ENCODE measurements around the gene CPSF4L.

The CPSF4L gene

GRCh38 chr17:73248532-73248931, 13.1 kb downstream of the CPSF4L start:
- peaks cover 2% of the 10 kb centered on the region for H3K36me3 ChIP-seq (ENCODE audit: control insufficient read depth, insufficient read depth, low read length)
- no peak for TF ChIP-seq CTCF (IDR thresholded peaks at IDR 0.05; ENCODE audit: insufficient read depth, low read length, poor library complexity, severe bottlenecking)
- H3K4me3 ChIP-seq (replicated peaks; ENCODE audit: low read depth, low read length): no peak overlapping the region
- no peak for DNase-seq (ENCODE audit: extremely low read depth, insufficient read length)
- no peaks in the 10 kb centered on the region for H3K27me3 ChIP-seq (replicated peaks; ENCODE audit: control insufficient read depth, insufficient read depth, low read length)

GRCh38 chr17:73247726-73248125, 14.0 kb downstream of the CPSF4L start:
- H3K27me3 ChIP-seq (replicated peaks; ENCODE audit: control insufficient read depth, insufficient read depth, low read length): no peaks in the 10 kb centered on the region
- H3K36me3 ChIP-seq (ENCODE audit: control insufficient read depth, insufficient read depth, low read length): peaks cover 2% of the 10 kb centered on the region
- H3K4me3 ChIP-seq (replicated peaks; ENCODE audit: low read depth, low read length): no peak overlapping the region
- peak; percentile 1 for TF ChIP-seq CTCF (IDR thresholded peaks at IDR 0.05; ENCODE audit: insufficient read depth, low read length, poor library complexity, severe bottlenecking)
- no peak for DNase-seq (ENCODE audit: extremely low read depth, insufficient read length)

GRCh38 chr17:73240561-73240960, 21.1 kb downstream of the CPSF4L start:
- TF ChIP-seq CTCF (IDR thresholded peaks at IDR 0.05; ENCODE audit: insufficient read depth, low read length, poor library complexity, severe bottlenecking): no peak
- Histone ChIP-seq H3K27me3 (replicated peaks; ENCODE audit: control insufficient read depth, insufficient read depth, low read length) (no peaks in the 10 kb centered on the region), H3K4me3 (replicated peaks; ENCODE audit: low read depth, low read length) (no peak overlapping the region), H3K36me3 (ENCODE audit: control insufficient read depth, insufficient read depth, low read length) (peaks cover 5% of the 10 kb centered on the region)
- no peak for DNase-seq (ENCODE audit: extremely low read depth, insufficient read length)

GRCh38 chr17:73237714-73238113, 24.0 kb downstream of the CPSF4L start:
- H3K27me3 ChIP-seq (replicated peaks; ENCODE audit: control insufficient read depth, insufficient read depth, low read length): no peaks in the 10 kb centered on the region
- DNase-seq (ENCODE audit: extremely low read depth, insufficient read length): no peak
- no peak overlapping the region for H3K4me3 ChIP-seq (replicated peaks; ENCODE audit: low read depth, low read length)
- no peak for TF ChIP-seq CTCF (IDR thresholded peaks at IDR 0.05; ENCODE audit: insufficient read depth, low read length, poor library complexity, severe bottlenecking)
- H3K36me3 ChIP-seq (ENCODE audit: control insufficient read depth, insufficient read depth, low read length): peaks cover 5% of the 10 kb centered on the region

- no peak for DNase-seq (ENCODE audit: extremely low read depth, insufficient read length)
- Histone ChIP-seq H3K36me3 (ENCODE audit: control insufficient read depth, insufficient read depth, low read length) (peaks cover 5% of the 10 kb centered on the region), H3K27me3 (replicated peaks; ENCODE audit: control insufficient read depth, insufficient read depth, low read length) (no peaks in the 10 kb centered on the region), H3K4me3 (replicated peaks; ENCODE audit: low read depth, low read length) (no peak overlapping the region)
- no peak for TF ChIP-seq CTCF (IDR thresholded peaks at IDR 0.05; ENCODE audit: insufficient read depth, low read length, poor library complexity, severe bottlenecking)
Observed at GRCh38 chr17:73234736-73235135, 26.9 kb downstream of the CPSF4L start.
